Measurements from ENCODE around the gene SLC44A4. TPM values are rescaled to one million over a fixed set of nuclear protein-coding genes. Genes with fewer than 3 reads are reported as not detected.

The SLC44A4 gene
- total RNA-seq, 1 experiment from 2014 or later: 3.8 TPM

- H2AFZ ChIP-seq (ENCODE audit: low read length): no peak overlapping the region
- no peaks in the 10 kb centered on the region; the same call in 1 of the 2 replicates for H3K79me2 ChIP-seq (ENCODE audit: insufficient read depth, low read length)
- H2AK5ac ChIP-seq (ENCODE audit: insufficient read length, low read length): no peak overlapping the region
- H2BK15ac ChIP-seq (ENCODE audit: low read depth, low read length): no peak overlapping the region
- H3K4me1 Mint-ChIP-seq: peaks cover 16 to 28% of the 10 kb centered on the region in 2 experiments
- H3K27me3 Mint-ChIP-seq (ENCODE audit: low read depth): no peaks in the 10 kb centered on the region
- no peaks in the 10 kb centered on the region for H3K9me3 Mint-ChIP-seq
- H4K5ac ChIP-seq (ENCODE audit: insufficient read length, low read depth, low read length): no peak overlapping the region
- no peak overlapping the region for H3K23ac ChIP-seq (ENCODE audit: insufficient read length, low read depth, low read length)
- H3K4me3 Mint-ChIP-seq: peak overlapping the region; percentile 84 to 92
- DNase-seq: peak; percentile 33
- H3K14ac ChIP-seq (ENCODE audit: insufficient read depth, low read length): peak overlapping the region; percentile 67; the same call in 1 of the 2 replicates
- H3K4me2 ChIP-seq (ENCODE audit: insufficient read depth, insufficient read length, low read length): peak overlapping the region; percentile 47
- TF ChIP-seq CTCF (conservative IDR thresholded peaks at IDR 0.05): no peak
- H3K56ac ChIP-seq (ENCODE audit: insufficient read length, low read depth, low read length): no peak overlapping the region
- H3K27me3 ChIP-seq (ENCODE audit: insufficient read depth, low read length): no peaks in the 10 kb centered on the region
- H3K9ac ChIP-seq (ENCODE audit: extremely low read depth, insufficient read length, low read length): peak overlapping the region; percentile 47
- no peak overlapping the region for H3K27ac ChIP-seq (ENCODE audit: insufficient read length, low read depth, low read length)
- H4K20me1 ChIP-seq (ENCODE audit: control insufficient read depth, insufficient read depth, insufficient read length): no peaks in the 10 kb centered on the region
- no CpG with 5 or more reads among the region's 62 CpGs for WGBS (ENCODE audit: extremely low coverage, insufficient read length, low lambda C conversion rate)
- peak overlapping the region; percentile 14 for H3K18ac ChIP-seq (ENCODE audit: insufficient read length, low read depth, low read length)
- H3T11ph ChIP-seq (ENCODE audit: low read length): no peak overlapping the region
- no peak overlapping the region for H2BK120ac ChIP-seq (ENCODE audit: low read depth, low read length, poor library complexity, severe bottlenecking)
- 0 out of 7 replicates have a peak overlapping the region, but pooled peaks of 1 of the 3 experiments have one; percentile 63 for H3K27ac Mint-ChIP-seq
- H3K9me3 ChIP-seq (ENCODE audit: control insufficient read depth, low read depth, low read length): no peaks in the 10 kb centered on the region
- peaks cover 32 to 55% (median 54%) of the 10 kb centered on the region in 3 experiments for H3K36me3 Mint-ChIP-seq (ENCODE audit: insufficient read depth in 1 of 3, low read depth in 3 of 3)
- H3K23me2 ChIP-seq (ENCODE audit: insufficient read length, low read depth, low read length, poor library complexity, severe bottlenecking): peaks cover 11% of the 10 kb centered on the region
- H4K91ac ChIP-seq (ENCODE audit: insufficient read length, low read depth, low read length): no peak overlapping the region
- no peaks in the 10 kb centered on the region for H3K79me1 ChIP-seq (ENCODE audit: insufficient read depth, low read depth, low read length, poor library complexity, severe bottlenecking)
- H2BK20ac ChIP-seq (ENCODE audit: low read depth, low read length, poor library complexity, severe bottlenecking): no peak overlapping the region
- H3K4ac ChIP-seq (ENCODE audit: low read depth, low read length): no peak overlapping the region
- H2BK5ac ChIP-seq (ENCODE audit: insufficient read length, low read length): no peak overlapping the region
- no peak overlapping the region for H4K8ac ChIP-seq (replicated peaks; ENCODE audit: insufficient read length, low read depth, low read length)
- H2BK12ac ChIP-seq (ENCODE audit: insufficient read length, low read depth, low read length): no peak overlapping the region
- H3K4me1 ChIP-seq (ENCODE audit: insufficient read depth, low read length): no peaks in the 10 kb centered on the region; the same call in 1 of the 2 replicates
These were observed 18.2 kb upstream of the SLC44A4 start for GRCh38 chr6:31896856-31897611.
